OCI-LY3 (cell line): ENCODE results near the gene TNIP1.

ENCODE experiments used
- CTCF ChIP-seq: fragments of 200-600, 300-600 bp; sonication (generic); IDR thresholded peaks from 2 replicates; pipeline ENCODE4 v1.5.1; 2014; ENCODE audit warnings: antibody characterized with exemption, low read length, low read depth
- EZH2phosphoT487 ChIP-seq: fragments of 200-600 bp; shearing (Covaris generic); IDR thresholded peaks from 2 replicates; pipeline ENCODE4 v1.6.1; 2018; ENCODE audit warnings: antibody characterized with exemption, mixed run types, low read depth

GRCh38 chr5:151026679-151027078 lies 54.2 kb downstream of the TNIP1 start:
- TF ChIP-seq CTCF: no peak
- no peak for TF ChIP-seq EZH2phosphoT487
